ENCODE measurements around the gene LRRC59.

DNA sequence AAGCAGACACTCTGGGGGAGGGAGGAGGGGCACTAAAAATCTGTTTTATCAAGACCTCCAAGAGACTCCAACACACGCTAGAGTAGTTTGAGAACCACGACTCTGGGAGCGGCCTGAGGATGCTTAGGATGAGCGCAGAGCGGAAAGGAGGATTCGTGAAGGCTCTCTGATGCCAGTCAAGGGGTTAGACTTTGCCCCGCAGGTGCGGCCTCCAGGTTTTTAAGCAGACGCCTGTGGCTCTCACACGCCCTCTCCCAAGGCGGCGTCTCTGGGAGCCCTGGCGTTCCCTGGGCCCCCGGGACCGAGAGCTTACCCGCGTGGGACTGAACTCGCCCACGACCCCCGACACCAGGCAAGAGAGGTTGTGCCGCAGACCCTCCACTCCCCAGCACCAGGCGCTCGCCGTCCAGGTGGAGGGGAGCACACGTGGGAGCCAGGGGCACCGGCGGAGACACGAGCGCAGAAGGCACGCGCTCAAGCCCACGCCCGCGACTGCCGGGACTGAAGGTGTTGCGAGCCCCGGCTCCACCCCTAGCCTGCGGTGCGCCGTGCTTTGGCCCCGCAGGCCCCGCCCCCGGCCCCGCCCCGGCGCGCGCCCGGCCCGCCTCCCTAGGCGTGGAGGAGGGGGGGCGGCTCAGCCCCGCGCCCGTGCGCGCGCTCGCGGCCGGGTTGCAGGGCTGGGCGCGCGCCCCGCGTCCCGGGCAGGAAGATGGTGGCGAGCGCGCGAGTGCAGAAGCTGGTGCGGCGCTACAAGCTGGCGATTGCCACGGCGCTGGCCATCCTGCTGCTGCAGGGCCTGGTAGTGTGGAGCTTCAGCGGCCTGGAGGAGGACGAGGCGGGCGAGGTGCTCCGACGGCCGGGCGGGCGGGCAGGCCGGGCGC lies 51.7 kb downstream of the LRRC59 start, which contains the start of gene XYLT2:
- TF ChIP-seq HDAC6 (IDR thresholded peaks at IDR 0.05; ENCODE audit: low read depth, low read length) (no peak), TCF7L2 (IDR thresholded peaks at IDR 0.05; ENCODE audit: low read depth, low read length) (no peak), PATZ1 (CRISPR knock-in tag; IDR thresholded peaks at IDR 0.05) (peak; percentile 21; the same call in 1 of the 2 replicates), SUZ12 (IDR thresholded peaks at IDR 0.05; ENCODE audit: low read depth, low read length) (no peak)

Measured in HepG2 (cell line).